Activated naive CD4-positive, alpha-beta T cell treated with anti-CD3 and anti-CD28 coated beads, Interleukin-2, amount 50 U/mL, for 72 hours (primary cell): ENCODE data around the gene NUDT16L1. TPM values are rescaled to one million over a fixed set of nuclear protein-coding genes. Genes with fewer than 3 reads are reported as not detected.

Experiments
- ATAC-seq, 2 donors: fragments of 150-1000 bp; cut with Tn5 transposase; 2 replicates each; pipeline ENCODE4 v1.10.0; 2021; ENCODE audit warnings: mild to moderate bottlenecking in 2 of 2, moderate library complexity in 2 of 2
- DNase-seq, 2 donors: peaks; one replicate each; pipeline ENCODE4 v3.0.0; 2021 to 2022; ENCODE audit warnings: low spot score in 2 of 2
- H3K27ac Mint-ChIP-seq, 2 donors: one replicate each; pipeline ENCODE4 v1.8.0; 2022; ENCODE audit warnings: mild to moderate bottlenecking in 2 of 2, mixed read lengths in 2 of 2
- H3K36me3 Mint-ChIP-seq, 2 donors: one replicate each; pipeline ENCODE4 v1.8.0; 2022; ENCODE audit warnings: mixed read lengths in 2 of 2
- H3K9me3 Mint-ChIP-seq, 2 donors: one replicate each; pipeline ENCODE4 v1.8.0; 2022; ENCODE audit warnings: mixed read lengths in 2 of 2
- total RNA-seq, 2 donors: library from RNA; stranded (reverse); gene quantifications; one replicate each; pipeline ENCODE4 v1.2.3, GENCODE V29; 2022

NUDT16L1 gene
- total RNA-seq, 2 donors from 2014 or later, result 20.7 to 42.8 TPM

DNA sequence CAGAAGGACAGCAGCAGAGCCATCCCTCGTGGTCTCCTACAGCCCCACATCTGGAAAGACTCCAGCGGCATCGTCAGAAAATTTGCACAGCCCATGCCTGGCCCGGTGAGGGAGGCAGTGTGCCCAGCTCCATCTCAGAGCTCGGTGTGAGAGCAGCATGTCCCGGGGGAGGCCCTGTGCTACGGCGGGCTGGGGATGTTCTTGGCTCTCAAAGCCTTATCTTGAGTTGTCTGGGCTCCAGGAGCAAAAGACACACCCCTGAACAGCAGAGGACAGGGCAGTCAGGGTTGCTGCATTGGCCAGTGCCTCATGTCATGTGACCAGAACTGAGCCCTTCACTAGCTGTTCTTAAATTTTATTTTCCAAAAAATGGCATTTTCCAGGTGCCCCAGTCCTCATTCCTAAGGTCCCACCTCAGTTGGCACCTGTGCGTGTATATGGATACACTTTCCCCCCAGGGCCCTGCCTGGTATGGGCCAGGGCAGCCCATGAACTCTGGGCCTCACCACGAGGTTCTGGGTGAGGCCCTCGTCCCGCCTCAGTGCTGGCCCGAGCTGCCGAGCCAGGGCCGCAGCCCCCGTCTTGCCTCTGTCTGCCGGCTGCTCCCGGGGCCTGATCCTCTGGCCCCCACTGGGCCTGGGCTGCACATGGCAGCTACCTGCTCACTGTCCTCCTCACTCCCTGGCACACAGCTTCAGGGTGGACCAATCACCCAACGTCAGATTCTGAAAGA, 3.0 kb downstream of the NUDT16L1 start:
- DNase-seq (no peak), ATAC-seq (no peak)
- H3K9me3 Mint-ChIP-seq, result no peaks in the 10 kb centered on the region
- no peaks in the 10 kb centered on the region for H3K36me3 Mint-ChIP-seq
- peak overlapping the region; percentile 67 to 72 for H3K27ac Mint-ChIP-seq

DNA sequence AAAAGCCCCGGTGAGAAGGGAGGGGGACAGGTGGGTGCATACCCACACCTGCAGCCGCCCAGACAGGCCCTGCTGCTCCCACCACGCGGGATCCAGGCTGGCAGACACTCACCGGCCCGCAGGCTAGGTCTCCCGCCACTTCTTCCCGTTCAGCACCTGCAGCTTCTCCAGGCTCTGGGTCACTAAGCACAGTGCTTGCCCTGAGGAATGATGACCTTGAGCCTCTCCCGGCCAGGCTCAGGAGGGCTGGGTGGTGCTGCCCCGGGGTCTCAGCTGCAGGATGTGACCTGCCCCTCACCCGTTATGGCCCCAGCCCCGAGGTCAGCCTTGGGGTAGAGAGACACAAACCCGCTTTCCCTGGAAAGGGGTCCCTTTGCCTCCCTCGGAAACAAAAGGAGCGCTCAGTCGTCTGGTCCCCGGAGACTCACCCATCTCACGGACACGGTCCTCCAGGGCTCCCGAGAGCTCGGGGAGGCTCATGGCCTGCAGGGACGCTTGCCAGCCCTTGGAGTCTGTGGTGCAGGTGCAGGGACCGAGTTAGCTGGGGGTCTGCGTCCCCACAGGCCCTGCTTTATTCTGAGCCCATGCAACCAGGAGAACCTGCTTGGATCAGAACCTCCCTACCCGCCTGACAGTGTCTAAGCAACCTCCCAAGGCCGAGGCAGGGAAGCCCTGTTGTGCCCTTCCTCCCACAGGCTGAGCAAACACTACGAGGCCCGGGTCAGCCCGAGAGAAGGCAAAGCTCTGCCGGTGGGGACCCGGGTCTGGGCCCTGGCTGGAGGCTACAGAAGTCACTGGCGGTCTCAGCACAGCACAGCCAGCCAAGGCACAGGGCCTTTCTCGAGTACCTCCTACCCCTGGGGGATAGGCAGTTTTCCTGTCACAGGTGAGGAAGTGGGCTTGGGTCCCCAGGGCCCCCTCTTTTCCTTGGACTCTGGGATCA, 3.8 kb downstream of the NUDT16L1 start:
- no peaks in the 10 kb centered on the region for H3K36me3 Mint-ChIP-seq
- H3K9me3 Mint-ChIP-seq, result no peaks in the 10 kb centered on the region
- DNase-seq, result no peak
- H3K27ac Mint-ChIP-seq, result peak overlapping the region in 1 of 2 donors; percentile 57
- ATAC-seq, result no peak

DNA sequence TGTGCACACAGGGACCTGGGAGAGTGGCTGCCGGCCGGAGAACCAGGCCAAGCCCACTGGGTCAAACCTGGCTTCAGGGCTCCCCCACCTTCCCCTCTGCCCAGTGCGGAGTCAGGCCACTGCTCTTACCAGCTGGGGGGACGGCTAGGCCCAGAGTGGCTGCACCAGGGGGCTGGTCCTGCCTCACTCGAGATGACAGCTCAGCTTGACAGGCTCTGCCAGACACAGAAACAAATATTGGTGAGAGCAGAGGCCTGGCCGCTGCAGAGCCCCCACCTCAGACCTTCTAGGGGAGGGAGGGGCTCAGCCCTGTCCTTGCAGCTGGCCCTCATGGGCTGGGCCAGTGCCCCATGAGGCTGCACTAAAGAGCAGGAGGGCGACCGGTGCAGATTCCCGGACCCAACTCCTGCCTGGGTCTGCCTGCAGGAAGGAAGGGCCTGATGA, 4.5 kb downstream of the NUDT16L1 start:
- DNase-seq, result no peak
- ATAC-seq, result no peak

GRCh38 chr16:4698321-4699045, 5.1 kb downstream of the NUDT16L1 start:
- Mint-ChIP-seq H3K27ac (peak overlapping the region in 1 of 2 donors; percentile 77), H3K36me3 (no peaks in the 10 kb centered on the region), H3K9me3 (no peaks in the 10 kb centered on the region)
- DNase-seq (no peak), ATAC-seq (no peak)

More for the DNA sequence above, 4.5 kb downstream of the NUDT16L1 start:
- peak overlapping the region in 1 of 2 donors; percentile 77 for H3K27ac Mint-ChIP-seq
- H3K36me3 Mint-ChIP-seq, result no peaks in the 10 kb centered on the region
- no peaks in the 10 kb centered on the region for H3K9me3 Mint-ChIP-seq

DNA sequence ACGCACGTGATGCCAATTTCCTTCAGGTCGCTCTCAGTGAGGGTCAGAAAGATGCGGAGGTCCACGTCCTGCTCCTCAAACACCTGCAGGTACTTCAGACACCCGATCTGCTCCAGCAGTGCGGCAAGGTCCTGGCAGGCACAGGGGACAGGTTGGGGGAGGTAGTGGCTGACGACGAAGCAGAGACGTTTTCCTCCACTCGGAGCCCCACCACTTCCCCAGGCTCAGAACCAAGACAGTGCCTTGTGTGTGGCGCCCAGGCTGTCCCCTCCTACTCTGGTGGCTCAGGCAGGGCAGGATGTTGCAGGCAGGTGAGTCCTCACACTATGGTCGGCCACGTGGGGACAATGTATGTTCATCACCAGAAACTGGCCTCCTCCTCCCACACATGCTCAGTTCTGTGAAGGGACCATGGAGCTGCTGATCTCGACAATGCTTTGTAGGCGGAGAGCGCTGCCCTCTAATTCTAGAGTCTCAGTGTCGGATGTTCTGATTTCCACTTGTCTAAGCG, 5.7 kb downstream of the NUDT16L1 start:
- H3K27ac Mint-ChIP-seq, result no peak overlapping the region
- H3K9me3 Mint-ChIP-seq, result no peaks in the 10 kb centered on the region
- ATAC-seq (no peak), DNase-seq (no peak)
- no peaks in the 10 kb centered on the region for H3K36me3 Mint-ChIP-seq

- ATAC-seq (peak; percentile 85 to 90), DNase-seq (peak; percentile 31 to 54)
- peak overlapping the region; percentile 14 to 76 for H3K27ac Mint-ChIP-seq
- no peaks in the 10 kb centered on the region for H3K36me3 Mint-ChIP-seq
- no peaks in the 10 kb centered on the region for H3K9me3 Mint-ChIP-seq
Measured at GRCh38 chr16:4700380-4700996, 7.1 kb downstream of the NUDT16L1 start.

GRCh38 chr16:4700997-4701743, 7.8 kb downstream of the NUDT16L1 start:
- ATAC-seq (no peak), DNase-seq (no peak)
- Mint-ChIP-seq H3K27ac (peak overlapping the region in 1 of 2 donors; percentile 41), H3K36me3 (no peaks in the 10 kb centered on the region), H3K9me3 (no peaks in the 10 kb centered on the region)

- H3K27ac Mint-ChIP-seq, result peak overlapping the region; percentile 13 to 41
Measured at GRCh38 chr16:4701791-4702465, 8.6 kb downstream of the NUDT16L1 start.

DNA sequence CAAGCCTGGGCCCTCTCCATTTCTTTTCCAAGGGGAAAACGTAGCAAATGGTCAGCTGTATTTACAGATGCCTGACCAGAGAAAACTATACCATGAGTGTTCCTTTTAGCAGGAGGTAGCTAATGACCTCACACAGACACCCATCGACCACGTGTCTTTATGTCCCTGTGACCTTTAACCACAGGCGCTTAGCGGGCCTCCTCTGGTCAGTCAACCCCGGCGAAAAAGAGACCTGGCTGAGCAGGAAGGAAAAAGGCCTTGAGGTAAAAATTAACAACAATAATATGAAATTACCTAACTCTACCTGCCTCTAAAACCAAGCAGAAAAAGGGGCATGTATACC, 9.1 kb downstream of the NUDT16L1 start:
- no peak for ATAC-seq
- no peaks in the 10 kb centered on the region for H3K9me3 Mint-ChIP-seq
- peaks cover 0 to 7% of the 10 kb centered on the region in 2 donors for H3K36me3 Mint-ChIP-seq
- H3K27ac Mint-ChIP-seq, result peak overlapping the region; percentile 13 to 41
- DNase-seq, result no peak

More at GRCh38 chr16:4701791-4702465, 8.6 kb downstream of the NUDT16L1 start:
- H3K9me3 Mint-ChIP-seq, result no peaks in the 10 kb centered on the region
- peaks cover 0 to 6% of the 10 kb centered on the region in 2 donors for H3K36me3 Mint-ChIP-seq
- DNase-seq, result no peak
- ATAC-seq, result no peak

DNA sequence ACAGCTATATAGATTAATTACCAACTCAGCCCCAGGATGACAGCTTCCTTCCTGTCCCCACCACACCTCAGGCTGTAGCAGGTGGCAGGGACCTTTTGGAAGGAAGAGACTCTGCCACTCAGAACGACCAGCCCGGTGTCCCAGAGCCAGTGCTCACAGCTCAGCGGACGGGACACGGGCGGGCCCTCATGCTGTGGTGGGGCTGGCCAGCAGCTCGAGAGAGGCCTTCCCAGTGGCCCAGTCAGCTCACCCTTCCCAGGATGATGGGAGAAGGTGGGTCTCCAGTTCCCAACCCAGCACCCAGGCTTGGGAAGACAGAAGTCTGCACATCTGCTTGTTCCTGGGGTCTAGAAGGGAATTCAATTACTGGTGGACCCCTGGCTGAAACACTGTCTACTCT, 10.5 kb downstream of the NUDT16L1 start:
- H3K9me3 Mint-ChIP-seq, result no peaks in the 10 kb centered on the region
- H3K27ac Mint-ChIP-seq, result peak overlapping the region; percentile 23 to 82
- peaks cover 0 to 7% of the 10 kb centered on the region in 2 donors for H3K36me3 Mint-ChIP-seq
- DNase-seq (no peak), ATAC-seq (no peak)

DNA sequence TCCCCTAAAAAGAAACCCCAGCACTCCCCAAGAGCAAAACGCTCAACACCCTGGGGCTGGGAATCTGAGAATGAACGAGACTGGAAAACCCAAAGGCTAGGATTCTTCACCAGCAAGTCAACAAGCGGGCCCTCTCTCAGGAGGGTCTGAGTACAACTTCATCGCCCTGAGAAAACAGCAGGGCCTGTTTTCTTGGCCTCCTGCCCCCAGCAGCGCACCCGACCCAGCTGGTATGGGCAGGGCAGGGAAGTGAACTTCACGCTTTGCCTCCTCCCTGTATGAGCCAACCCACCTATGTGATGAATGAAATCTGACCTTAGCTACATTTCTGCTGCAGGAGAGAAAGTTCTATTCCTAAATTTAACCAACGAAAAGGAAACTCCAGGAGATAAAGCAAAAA, 11.1 kb downstream of the NUDT16L1 start:
- ATAC-seq (no peak), DNase-seq (no peak)
- Mint-ChIP-seq H3K27ac (peak overlapping the region in 1 of 2 donors; percentile 82), H3K9me3 (no peaks in the 10 kb centered on the region), H3K36me3 (peaks cover 0 to 7% of the 10 kb centered on the region in 2 donors)

DNA sequence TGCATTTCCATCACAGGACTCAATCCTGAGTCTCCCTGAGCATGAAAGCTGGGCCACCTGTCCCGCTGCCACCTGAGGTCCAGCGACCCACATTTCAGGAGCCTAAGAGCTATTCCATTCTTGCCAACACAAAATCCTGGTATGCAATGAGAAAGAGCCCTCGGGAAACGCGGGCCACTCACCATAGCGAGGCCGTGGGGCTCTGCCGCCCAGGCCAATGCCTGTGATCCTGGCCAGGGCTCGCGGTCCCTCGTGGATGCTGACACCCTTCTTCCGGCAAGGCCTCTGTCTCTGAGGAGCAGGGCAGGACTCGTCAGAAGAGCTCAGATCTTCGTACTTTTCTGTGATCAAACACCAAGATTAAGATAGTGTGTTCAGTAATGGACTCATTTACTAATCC, 11.6 kb downstream of the NUDT16L1 start:
- Mint-ChIP-seq H3K27ac (peak overlapping the region in 1 of 2 donors; percentile 75), H3K9me3 (no peaks in the 10 kb centered on the region), H3K36me3 (peaks cover 0 to 7% of the 10 kb centered on the region in 2 donors)
- ATAC-seq (no peak), DNase-seq (no peak)

DNA sequence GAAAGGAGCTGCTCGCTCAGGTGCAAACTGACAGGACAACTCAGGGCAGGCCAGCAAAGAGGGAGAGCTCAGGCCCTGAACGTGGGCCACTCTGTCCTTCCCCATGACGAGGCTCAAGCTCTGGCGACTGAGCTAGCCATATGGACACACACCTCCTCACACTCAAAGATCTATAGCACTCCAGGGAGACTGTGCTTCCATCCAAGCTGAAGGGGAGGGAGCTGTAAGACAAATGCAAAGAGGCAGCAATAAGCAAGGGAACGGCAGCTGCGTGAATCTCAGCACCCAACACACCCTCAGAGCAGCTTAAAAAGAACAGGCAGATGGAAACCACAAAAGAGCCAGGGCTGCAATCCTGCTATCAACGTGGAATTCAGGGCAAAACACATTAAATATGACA, 13.5 kb downstream of the NUDT16L1 start:
- DNase-seq (no peak), ATAC-seq (no peak)
- Mint-ChIP-seq H3K27ac (peak overlapping the region in 1 of 2 donors; percentile 62), H3K9me3 (no peaks in the 10 kb centered on the region), H3K36me3 (peaks cover 0 to 7% of the 10 kb centered on the region in 2 donors)

DNA sequence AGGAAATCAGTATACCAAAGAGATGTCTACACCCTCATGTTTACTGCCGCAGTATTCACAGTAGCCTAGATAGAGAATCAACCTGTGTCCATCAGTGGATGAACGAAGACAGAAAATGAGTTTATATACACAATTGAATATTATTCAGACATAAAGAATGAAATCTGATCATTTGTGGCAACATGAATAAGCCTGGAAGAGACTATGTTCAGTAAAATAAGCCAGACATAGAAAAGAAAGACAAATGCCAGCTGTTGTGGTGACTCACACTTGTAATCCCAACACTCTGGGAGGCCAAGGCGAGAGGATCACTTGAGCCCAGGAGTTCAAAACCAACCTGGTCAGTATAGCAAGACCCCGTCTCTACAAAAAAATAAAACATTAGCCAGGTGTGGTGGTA, 16.1 kb downstream of the NUDT16L1 start:
- no peak for DNase-seq
- ATAC-seq, result no peak
- H3K36me3 Mint-ChIP-seq, result peaks cover 0 to 7% of the 10 kb centered on the region in 2 donors
- H3K9me3 Mint-ChIP-seq, result no peaks in the 10 kb centered on the region
- H3K27ac Mint-ChIP-seq, result peak overlapping the region in 1 of 2 donors; percentile 55
